GM19193 (cell line): ENCODE data around the gene USP37.

Experiments used
- POLR2A ChIP-seq: IDR thresholded peaks from 4 replicates; pipeline ENCODE4 v1.6.1; 2011; ENCODE audit not compliant: insufficient read depth, insufficient read length; ENCODE audit errors: extremely low read depth

The USP37 gene

GRCh38 chr2:218567797-218568189 is 358 bp downstream of the USP37 start:
- no peak for TF ChIP-seq POLR2A

GRCh38 chr2:218566296-218566695 is 1.9 kb downstream of the USP37 start:
- TF ChIP-seq POLR2A: no peak

GRCh38 chr2:218564056-218564455 is 4.1 kb downstream of the USP37 start:
- TF ChIP-seq POLR2A: no peak

- TF ChIP-seq POLR2A: no peak
Measured at GRCh38 chr2:218558986-218559385, 9.2 kb downstream of the USP37 start.

GRCh38 chr2:218557941-218558340 is 10.2 kb downstream of the USP37 start:
- no peak for TF ChIP-seq POLR2A

DNA sequence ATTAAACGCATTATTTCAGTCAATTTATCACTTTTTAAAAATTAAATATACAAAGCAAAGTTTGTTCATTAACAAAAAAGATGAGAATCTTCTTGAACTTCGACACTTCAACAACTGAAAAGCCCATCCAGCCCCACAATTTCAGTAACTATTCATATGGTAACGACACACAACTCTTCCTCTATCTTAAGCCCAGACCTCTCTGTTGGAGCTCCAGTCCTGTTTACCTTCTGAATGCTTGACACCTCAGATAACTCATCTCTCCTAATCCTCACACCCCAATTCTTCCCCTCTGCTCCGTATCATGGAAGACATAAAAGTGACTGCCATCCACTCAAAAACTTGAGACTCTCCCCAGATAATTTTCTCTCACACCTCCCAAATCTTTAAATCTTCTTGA is 12.6 kb downstream of the USP37 start:
- TF ChIP-seq POLR2A: no peak

DNA sequence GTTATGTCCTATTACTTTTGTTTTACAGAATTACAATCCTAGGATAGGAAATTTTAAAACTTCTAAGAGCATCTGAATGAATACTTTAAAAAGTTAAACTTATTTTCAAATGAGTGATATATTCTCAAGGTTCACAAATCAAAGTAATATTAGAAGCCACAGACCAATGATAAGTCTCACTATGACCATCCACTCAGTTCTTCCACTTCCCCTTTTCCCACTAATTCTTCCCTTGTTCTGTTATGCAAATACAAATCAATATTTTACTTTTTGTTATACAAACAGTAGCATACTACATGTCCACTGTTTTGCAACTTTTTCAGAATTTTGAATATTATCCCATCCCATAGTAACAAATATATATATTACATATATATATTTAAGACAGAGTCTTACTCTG is 20.2 kb downstream of the USP37 start:
- no peak for TF ChIP-seq POLR2A

DNA sequence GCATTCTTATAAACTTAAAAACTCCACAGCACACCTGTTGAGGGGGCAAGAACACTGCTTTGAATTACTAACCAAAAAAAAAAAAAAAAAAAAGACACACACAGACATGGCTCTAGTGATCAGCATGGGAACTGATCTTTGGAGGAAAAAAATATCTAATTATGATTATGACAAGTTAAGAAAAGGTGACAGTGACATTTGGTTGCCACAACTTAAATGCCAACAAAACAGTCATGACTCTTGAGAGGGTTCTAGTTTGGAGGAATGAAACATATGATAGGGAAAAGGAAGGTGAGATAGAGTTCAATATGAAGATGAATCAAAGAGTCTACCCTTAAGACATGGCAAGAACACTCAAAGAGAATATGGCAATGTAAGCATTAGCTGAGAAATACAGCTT is 20.6 kb downstream of the USP37 start:
- no peak for TF ChIP-seq POLR2A

- TF ChIP-seq POLR2A: no peak
Measured at GRCh38 chr2:218546012-218546411, 22.1 kb downstream of the USP37 start.

DNA sequence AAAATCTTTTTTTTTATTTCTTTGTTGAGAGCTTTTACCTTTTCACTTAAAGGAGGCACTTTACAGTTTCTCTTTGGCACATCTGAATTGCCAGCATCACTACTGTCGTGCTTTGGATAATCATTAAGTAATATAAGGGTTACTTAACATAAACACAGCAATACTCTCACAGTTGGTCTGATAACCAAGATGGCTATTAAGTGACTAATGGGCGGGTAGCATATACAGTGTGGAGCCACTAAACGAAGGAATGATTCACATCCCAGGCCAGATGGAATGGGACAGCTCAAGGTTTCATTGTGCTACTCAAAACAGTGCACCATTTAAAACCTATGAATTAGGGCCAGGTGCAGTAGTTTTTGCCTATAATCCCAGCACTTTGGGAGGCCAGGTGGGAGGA is 28.1 kb downstream of the USP37 start:
- no peak for TF ChIP-seq POLR2A

DNA sequence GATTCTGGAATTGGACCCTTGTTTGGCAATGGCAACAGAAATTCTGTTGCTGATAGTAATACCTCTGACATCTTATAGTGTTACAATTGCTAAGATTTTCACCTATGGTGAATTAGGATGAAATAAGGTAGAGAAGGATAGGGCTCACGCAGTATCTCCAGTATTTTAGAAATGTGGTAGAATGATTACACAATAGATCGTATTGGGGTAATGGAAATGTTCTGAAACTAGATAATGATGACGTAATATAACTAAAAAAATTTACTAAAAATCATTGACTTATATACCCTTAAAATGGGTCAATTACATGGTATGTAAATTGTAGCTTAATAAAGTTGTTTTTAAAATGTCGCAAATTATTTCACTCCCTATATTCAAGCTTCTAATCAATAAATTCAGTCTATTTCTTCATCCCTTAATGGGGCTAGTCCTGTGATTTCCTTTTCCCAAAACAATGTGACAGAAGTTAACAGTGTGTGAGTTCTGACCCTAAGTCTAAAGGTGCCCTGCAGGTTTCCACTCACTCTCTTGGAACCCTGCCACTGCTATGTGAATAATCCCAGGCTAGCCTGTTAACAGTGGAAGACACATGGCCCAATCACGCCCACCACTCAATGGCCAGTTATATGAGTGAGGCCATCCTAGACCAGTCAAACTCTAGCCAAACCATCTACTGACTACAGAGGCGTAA is 31.2 kb downstream of the USP37 start:
- no peak for TF ChIP-seq POLR2A

GRCh38 chr2:218529990-218530389 is 38.2 kb downstream of the USP37 start:
- no peak for TF ChIP-seq POLR2A

- no peak for TF ChIP-seq POLR2A
Measured at GRCh38 chr2:218523651-218524050, 44.5 kb downstream of the USP37 start.

- TF ChIP-seq POLR2A: no peak
Measured at GRCh38 chr2:218518876-218519275, 49.3 kb downstream of the USP37 start.

DNA sequence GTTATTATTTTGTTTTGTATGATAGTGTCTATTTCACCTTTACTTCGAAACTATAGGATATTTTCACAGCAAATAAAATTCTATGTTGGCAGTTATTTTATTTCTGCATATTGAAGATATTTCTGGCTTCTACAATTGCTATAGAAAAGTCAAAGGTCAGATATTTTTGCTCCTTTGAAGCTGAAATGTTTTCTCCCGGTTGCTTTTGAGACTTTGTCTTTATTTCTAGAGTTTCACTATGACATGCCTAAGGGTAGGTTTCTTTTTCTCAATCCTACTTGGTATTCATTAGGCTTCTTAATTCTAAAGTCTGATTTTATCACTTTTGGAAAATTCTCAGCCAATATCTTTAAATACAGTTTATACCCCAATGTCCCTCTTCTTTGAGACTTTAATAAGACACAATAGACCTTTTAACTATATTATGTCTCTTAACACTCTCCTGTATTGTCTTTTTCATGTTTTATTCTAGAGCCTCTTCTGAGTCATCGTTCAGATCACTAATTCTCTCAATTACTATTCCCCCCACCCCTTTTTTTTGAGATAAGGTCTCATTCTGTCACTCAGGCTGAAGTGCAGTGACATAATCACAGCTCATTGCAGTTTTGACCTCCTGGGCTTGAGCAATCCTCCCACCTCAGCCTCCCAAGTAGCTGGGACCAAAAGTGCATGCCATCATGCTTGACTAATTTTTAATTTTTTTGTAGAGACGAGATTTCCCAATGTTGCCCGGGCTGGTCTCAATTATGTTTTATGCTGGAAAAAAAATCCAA is 50.5 kb downstream of the USP37 start:
- TF ChIP-seq POLR2A: no peak

DNA sequence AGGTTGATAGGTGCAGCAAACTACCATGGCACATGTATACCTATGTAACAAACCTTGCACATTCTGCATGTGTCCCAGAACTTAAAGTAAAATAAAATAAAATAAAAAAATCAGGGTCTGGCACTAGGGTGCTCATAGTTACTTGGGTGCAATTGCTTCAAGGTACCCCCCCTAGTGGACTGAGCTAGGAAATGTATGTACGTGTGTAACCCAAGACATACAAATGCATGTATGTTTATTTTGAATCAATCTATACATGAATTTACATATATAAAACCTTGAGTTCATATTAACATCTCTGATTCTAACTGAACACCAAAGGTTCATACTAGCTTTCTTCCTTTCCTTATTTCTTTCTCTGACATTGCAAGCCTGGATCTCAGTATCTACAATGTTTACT is 51.5 kb downstream of the USP37 start:
- TF ChIP-seq POLR2A: no peak
